HL-60 (cell line): ENCODE results near the gene RBMS3.

ENCODE experiments used
- CTCF ChIP-seq: IDR thresholded peaks from one replicate; pipeline ENCODE4 v1.5.1; 2011; ENCODE audit warnings: low read length, control low read depth, inconsistent platforms; ENCODE audit not compliant: insufficient read depth
- POLR2AphosphoS5 ChIP-seq: IDR thresholded peaks from 2 replicates; pipeline ENCODE4 v1.6.1; 2012; ENCODE audit warnings: low read depth
- REST ChIP-seq: IDR thresholded peaks from 2 replicates; pipeline ENCODE4 v1.6.1; 2012; ENCODE audit warnings: low read depth; ENCODE audit not compliant: insufficient replicate concordance

GRCh38 chr3:29410660-29411405 lies 130.0 kb downstream of the RBMS3 start:
- TF ChIP-seq CTCF: no peak
- TF ChIP-seq POLR2AphosphoS5: no peak
- TF ChIP-seq REST: no peak
